ACC112 (cell line): Measurements from ENCODE around the gene HOXD13.

ENCODE experiments used
- H2AFZ ChIP-seq: fragments of 200-600 bp; sonication (generic); one replicate; pipeline ENCODE4 v1.6.0; 2017; ENCODE audit warnings: antibody characterized with exemption, low read length; ENCODE audit not compliant: unreplicated experiment
- H3K27ac ChIP-seq: fragments of 200-600 bp; sonication (generic); 2 replicates; pipeline ENCODE4 v1.5.1; 2014; ENCODE audit warnings: low read depth, mild to moderate bottlenecking, antibody characterized with exemption, low read length, moderate library complexity
- H3K27me3 ChIP-seq: fragments of 200-600 bp; sonication (generic); 2 replicates; pipeline ENCODE4 v1.6.1; 2014; ENCODE audit warnings: mild to moderate bottlenecking, antibody characterized with exemption, low read length, moderate library complexity, mixed read lengths; ENCODE audit not compliant: insufficient read depth
- H3K36me3 ChIP-seq: fragments of 200-600 bp; sonication (generic); 2 replicates; pipeline ENCODE4 v1.6.1; 2016; ENCODE audit warnings: mild to moderate bottlenecking, antibody characterized with exemption, low read length, moderate library complexity, mixed read lengths; ENCODE audit not compliant: insufficient read depth
- H3K4me1 ChIP-seq: fragments of 200-600 bp; sonication (generic); one replicate; pipeline ENCODE4 v1.6.1; 2016; ENCODE audit warnings: low read length, mixed read lengths; ENCODE audit not compliant: insufficient read depth, unreplicated experiment, control insufficient read depth
- H3K4me3 ChIP-seq: fragments of 200-600 bp; sonication (generic); 2 replicates; pipeline ENCODE4 v1.5.1; 2014; ENCODE audit warnings: mild to moderate bottlenecking, low read depth, low read length
- H3K79me2 ChIP-seq: fragments of 200-600 bp; sonication (generic); one replicate; pipeline ENCODE4 v1.6.0; 2016; ENCODE audit warnings: low read length; ENCODE audit not compliant: control insufficient read depth, unreplicated experiment, insufficient read depth

Gene HOXD13

GRCh38 chr2:176088937-176089842, 3.3 kb upstream of the HOXD13 start:
- no peak overlapping the region for H3K4me3 ChIP-seq
- H3K36me3 ChIP-seq = no peaks in the 10 kb centered on the region
- no peaks in the 10 kb centered on the region for H3K79me2 ChIP-seq
- no peak overlapping the region for H3K27ac ChIP-seq
- peaks cover 98% of the 10 kb centered on the region for H3K27me3 ChIP-seq
- H3K4me1 ChIP-seq = no peaks in the 10 kb centered on the region
- no peak overlapping the region for H2AFZ ChIP-seq

GRCh38 chr2:176089843-176090395, 2.6 kb upstream of the HOXD13 start:
- Histone ChIP-seq H2AFZ (no peak overlapping the region), H3K36me3 (no peaks in the 10 kb centered on the region), H3K79me2 (no peaks in the 10 kb centered on the region), H3K27me3 (peaks cover 98% of the 10 kb centered on the region), H3K27ac (no peak overlapping the region), H3K4me3 (no peak overlapping the region), H3K4me1 (no peaks in the 10 kb centered on the region)

- H2AFZ ChIP-seq = no peak overlapping the region
- H3K27me3 ChIP-seq = peaks cover 98% of the 10 kb centered on the region
- no peaks in the 10 kb centered on the region for H3K36me3 ChIP-seq
- H3K79me2 ChIP-seq = no peaks in the 10 kb centered on the region
- H3K4me3 ChIP-seq = no peak overlapping the region
- H3K27ac ChIP-seq = no peak overlapping the region
- no peaks in the 10 kb centered on the region for H3K4me1 ChIP-seq
Measured at GRCh38 chr2:176090862-176091261, 1.7 kb upstream of the HOXD13 start.

GRCh38 chr2:176091329-176092258, 927 bp upstream of the HOXD13 start:
- no peaks in the 10 kb centered on the region for H3K36me3 ChIP-seq
- no peak overlapping the region for H3K27ac ChIP-seq
- H3K79me2 ChIP-seq = no peaks in the 10 kb centered on the region
- H3K4me3 ChIP-seq = no peak overlapping the region
- H3K4me1 ChIP-seq = no peaks in the 10 kb centered on the region
- no peak overlapping the region for H2AFZ ChIP-seq
- peaks cover 98% of the 10 kb centered on the region for H3K27me3 ChIP-seq

GRCh38 chr2:176093145-176093897, 800 bp downstream of the HOXD13 start:
- H2AFZ ChIP-seq = no peak overlapping the region

GRCh38 chr2:176093898-176094249, 1.4 kb downstream of the HOXD13 start:
- Histone ChIP-seq H3K4me1 (no peaks in the 10 kb centered on the region), H2AFZ (no peak overlapping the region), H3K4me3 (no peak overlapping the region), H3K27me3 (peaks cover 97% of the 10 kb centered on the region), H3K79me2 (no peaks in the 10 kb centered on the region), H3K36me3 (no peaks in the 10 kb centered on the region), H3K27ac (no peak overlapping the region)

More at GRCh38 chr2:176093145-176093897, 800 bp downstream of the HOXD13 start:
- Histone ChIP-seq H3K4me3 (peak overlapping the region; percentile 49; the same call in 1 of the 2 replicates), H3K36me3 (no peaks in the 10 kb centered on the region), H3K79me2 (no peaks in the 10 kb centered on the region), H3K27ac (no peak overlapping the region), H3K4me1 (no peaks in the 10 kb centered on the region), H3K27me3 (peaks cover 97% of the 10 kb centered on the region)

- Histone ChIP-seq H2AFZ (no peak overlapping the region), H3K27me3 (peaks cover 97% of the 10 kb centered on the region), H3K79me2 (no peaks in the 10 kb centered on the region), H3K4me1 (no peaks in the 10 kb centered on the region), H3K27ac (no peak overlapping the region), H3K36me3 (no peaks in the 10 kb centered on the region), H3K4me3 (no peak overlapping the region)
Measured at GRCh38 chr2:176094349-176094748, 1.8 kb downstream of the HOXD13 start.

- Histone ChIP-seq H3K36me3 (no peaks in the 10 kb centered on the region), H3K79me2 (no peaks in the 10 kb centered on the region), H3K27ac (no peak overlapping the region), H3K4me1 (no peaks in the 10 kb centered on the region), H3K4me3 (no peak overlapping the region), H3K27me3 (peaks cover 97% of the 10 kb centered on the region), H2AFZ (no peak overlapping the region)
Measured at GRCh38 chr2:176095421-176095820, 2.9 kb downstream of the HOXD13 start.

GRCh38 chr2:176096243-176096985, 3.9 kb downstream of the HOXD13 start:
- Histone ChIP-seq H3K4me1 (no peaks in the 10 kb centered on the region), H2AFZ (no peak overlapping the region), H3K36me3 (no peaks in the 10 kb centered on the region), H3K4me3 (peak overlapping the region; percentile 67), H3K27ac (no peak overlapping the region), H3K79me2 (no peaks in the 10 kb centered on the region), H3K27me3 (peaks cover 97% of the 10 kb centered on the region)
